ENCODE results near the gene SYT7. TPM values are rescaled to one million over a fixed set of nuclear protein-coding genes. Genes with fewer than 3 reads are reported as not detected.

SYT7 gene
- total and polyA plus RNA-seq, 9 donors: 0.93 to 2.8 (median 2.3) TPM

- Histone ChIP-seq H3K27ac (ENCODE audit: low read length) (no peak overlapping the region), H3K36me3 (ENCODE audit: control insufficient read depth, insufficient read depth, low read length) (no peaks in the 10 kb centered on the region), H3K9me3 (replicated peaks; ENCODE audit: control insufficient read depth, low read depth, low read length) (peaks cover 2% of the 10 kb centered on the region), H3K4me3 (ENCODE audit: low read length) (no peak overlapping the region), H3K27me3 (ENCODE audit: control insufficient read depth, insufficient read depth, low read length) (peaks cover 7% of the 10 kb centered on the region), H3K4me1 (ENCODE audit: control insufficient read depth, insufficient read depth, low read length) (peaks cover 31% of the 10 kb centered on the region)
- DNase-seq: no peak
- WGBS (ENCODE audit: insufficient coverage): 43% methylated on average over 20 of the region's 22 CpGs
Measured at GRCh38 chr11:61609000-61609979, 28.4 kb upstream of the SYT7 start.

- Histone ChIP-seq H3K27me3 (ENCODE audit: control insufficient read depth, insufficient read depth, low read length) (peaks cover 8% of the 10 kb centered on the region), H3K36me3 (ENCODE audit: control insufficient read depth, insufficient read depth, low read length) (no peaks in the 10 kb centered on the region), H3K4me3 (ENCODE audit: low read length) (no peak overlapping the region), H3K9me3 (replicated peaks; ENCODE audit: control insufficient read depth, low read depth, low read length) (peaks cover 2% of the 10 kb centered on the region), H3K27ac (ENCODE audit: low read length) (no peak overlapping the region), H3K4me1 (ENCODE audit: control insufficient read depth, insufficient read depth, low read length) (peaks cover 40% of the 10 kb centered on the region)
- DNase-seq: no peak
- WGBS (ENCODE audit: insufficient coverage): 62% methylated on average over 5 of the region's 14 CpGs
Measured at GRCh38 chr11:61607920-61608599, 27.2 kb upstream of the SYT7 start.

DNA sequence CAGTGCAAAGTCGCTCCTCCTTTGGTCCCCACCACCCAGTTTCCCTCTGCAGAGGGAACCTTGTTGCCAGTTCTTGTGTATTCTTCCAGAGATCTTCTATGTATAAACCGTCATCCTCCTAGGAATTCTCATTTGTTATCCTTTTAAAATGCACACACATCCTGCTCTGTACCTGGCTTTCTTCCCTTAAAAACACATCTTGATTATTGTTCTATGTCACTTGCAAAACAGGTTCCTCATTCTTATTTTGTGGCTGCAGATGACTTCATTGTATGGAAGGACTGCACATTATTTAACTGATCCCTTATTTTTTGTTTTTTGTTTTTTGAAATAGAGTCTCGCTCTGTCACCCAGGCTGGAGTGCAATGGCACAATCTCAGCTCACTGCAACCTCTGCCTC, 26.6 kb upstream of the SYT7 start:
- Histone ChIP-seq H3K4me1 (ENCODE audit: control insufficient read depth, insufficient read depth, low read length) (peaks cover 46% of the 10 kb centered on the region), H3K9me3 (replicated peaks; ENCODE audit: control insufficient read depth, low read depth, low read length) (peaks cover 2% of the 10 kb centered on the region), H3K27me3 (ENCODE audit: control insufficient read depth, insufficient read depth, low read length) (peaks cover 9% of the 10 kb centered on the region), H3K4me3 (ENCODE audit: low read length) (no peak overlapping the region), H3K27ac (ENCODE audit: low read length) (no peak overlapping the region), H3K36me3 (ENCODE audit: control insufficient read depth, insufficient read depth, low read length) (no peaks in the 10 kb centered on the region)
- no peak for DNase-seq
- 51% methylated on average over 2 of the region's 3 CpGs for WGBS (ENCODE audit: insufficient coverage)

- Histone ChIP-seq H3K27ac (ENCODE audit: low read length) (peak overlapping the region; percentile 29), H3K36me3 (ENCODE audit: control insufficient read depth, insufficient read depth, low read length) (no peaks in the 10 kb centered on the region), H3K4me3 (ENCODE audit: low read length) (no peak overlapping the region), H3K27me3 (ENCODE audit: control insufficient read depth, insufficient read depth, low read length) (peaks cover 4% of the 10 kb centered on the region), H3K9me3 (replicated peaks; ENCODE audit: control insufficient read depth, low read depth, low read length) (no peaks in the 10 kb centered on the region), H3K4me1 (ENCODE audit: control insufficient read depth, insufficient read depth, low read length) (peaks cover 34% of the 10 kb centered on the region)
- DNase-seq: no peak
- WGBS (ENCODE audit: insufficient coverage): 67% methylated on average over 3 of the region's 6 CpGs
Measured at GRCh38 chr11:61603667-61604066, 22.8 kb upstream of the SYT7 start.

DNA sequence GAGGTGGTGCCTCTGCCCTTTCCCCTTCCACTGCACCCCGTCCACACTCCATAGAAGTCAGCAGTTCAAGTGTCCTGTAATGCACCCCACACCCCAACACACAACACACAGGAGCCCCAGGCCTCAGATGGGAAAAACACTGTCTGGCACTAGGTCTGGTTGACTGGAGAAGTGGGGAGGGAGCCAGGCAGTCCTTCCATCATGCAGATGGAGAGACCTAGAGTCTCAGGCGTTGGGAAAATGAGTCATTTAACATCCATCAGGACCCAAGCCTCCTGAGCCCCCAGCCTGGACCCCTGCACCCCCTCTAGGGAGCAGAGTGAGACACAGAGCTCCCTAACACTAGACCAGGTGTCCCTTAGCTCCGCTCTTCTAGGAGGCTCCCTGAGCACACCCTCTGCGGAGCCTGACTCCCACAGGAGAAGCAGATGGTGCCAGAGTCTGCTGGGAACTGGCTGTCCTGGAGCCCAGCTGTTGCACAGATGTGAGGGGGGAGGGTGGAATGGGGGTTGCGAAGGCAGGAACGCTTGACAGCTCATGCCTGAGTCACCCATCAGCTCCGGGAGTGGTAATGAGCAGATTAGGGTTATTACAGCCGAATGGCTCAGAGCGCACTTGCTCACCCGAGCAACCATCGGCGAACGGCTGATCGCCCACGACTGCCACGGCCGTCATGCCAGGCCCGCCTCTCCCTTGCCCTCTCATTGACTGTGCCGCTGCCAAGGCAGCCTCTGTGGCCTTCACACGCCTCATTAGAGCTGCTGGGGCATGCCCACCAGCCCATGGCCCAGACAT, 22.1 kb upstream of the SYT7 start:
- peaks cover 4% of the 10 kb centered on the region for H3K27me3 ChIP-seq (ENCODE audit: control insufficient read depth, insufficient read depth, low read length)
- no peaks in the 10 kb centered on the region for H3K36me3 ChIP-seq (ENCODE audit: control insufficient read depth, insufficient read depth, low read length)
- H3K4me1 ChIP-seq (ENCODE audit: control insufficient read depth, insufficient read depth, low read length): peaks cover 37% of the 10 kb centered on the region
- H3K9me3 ChIP-seq (replicated peaks; ENCODE audit: control insufficient read depth, low read depth, low read length): no peaks in the 10 kb centered on the region
- WGBS (ENCODE audit: insufficient coverage): 34% methylated on average over 15 of the region's 20 CpGs
- peak overlapping the region; percentile 29 for H3K27ac ChIP-seq (ENCODE audit: low read length)
- no peak overlapping the region for H3K4me3 ChIP-seq (ENCODE audit: low read length)
- DNase-seq: peak; percentile 75

DNA sequence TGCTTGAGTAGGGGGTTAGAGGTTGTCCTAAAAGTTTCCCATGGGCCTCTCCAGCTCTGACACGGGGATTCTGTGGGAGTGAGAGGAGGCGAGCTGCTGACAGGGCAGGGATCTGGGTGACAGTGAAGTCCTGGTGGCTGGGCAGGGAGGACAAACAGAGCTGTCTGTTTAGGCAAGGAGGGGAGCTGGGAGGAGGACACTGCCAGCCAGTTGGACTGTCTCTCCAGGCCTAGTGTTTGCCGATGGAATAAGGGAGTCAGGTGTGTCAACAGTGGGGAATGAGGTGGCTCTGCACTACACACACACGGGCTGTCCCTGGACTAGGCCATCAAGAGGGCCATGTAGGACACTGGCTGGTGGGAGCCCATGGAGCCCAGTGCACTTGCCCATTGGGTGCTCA, 20.6 kb upstream of the SYT7 start:
- no peak overlapping the region for H3K4me3 ChIP-seq (ENCODE audit: low read length)
- no peak overlapping the region for H3K27ac ChIP-seq (ENCODE audit: low read length)
- peaks cover 4% of the 10 kb centered on the region for H3K27me3 ChIP-seq (ENCODE audit: control insufficient read depth, insufficient read depth, low read length)
- peaks cover 51% of the 10 kb centered on the region for H3K4me1 ChIP-seq (ENCODE audit: control insufficient read depth, insufficient read depth, low read length)
- no peaks in the 10 kb centered on the region for H3K9me3 ChIP-seq (replicated peaks; ENCODE audit: control insufficient read depth, low read depth, low read length)
- no peak for DNase-seq
- WGBS (ENCODE audit: insufficient coverage): 84% methylated on average over 4 of the region's 4 CpGs
- no peaks in the 10 kb centered on the region for H3K36me3 ChIP-seq (ENCODE audit: control insufficient read depth, insufficient read depth, low read length)

DNA sequence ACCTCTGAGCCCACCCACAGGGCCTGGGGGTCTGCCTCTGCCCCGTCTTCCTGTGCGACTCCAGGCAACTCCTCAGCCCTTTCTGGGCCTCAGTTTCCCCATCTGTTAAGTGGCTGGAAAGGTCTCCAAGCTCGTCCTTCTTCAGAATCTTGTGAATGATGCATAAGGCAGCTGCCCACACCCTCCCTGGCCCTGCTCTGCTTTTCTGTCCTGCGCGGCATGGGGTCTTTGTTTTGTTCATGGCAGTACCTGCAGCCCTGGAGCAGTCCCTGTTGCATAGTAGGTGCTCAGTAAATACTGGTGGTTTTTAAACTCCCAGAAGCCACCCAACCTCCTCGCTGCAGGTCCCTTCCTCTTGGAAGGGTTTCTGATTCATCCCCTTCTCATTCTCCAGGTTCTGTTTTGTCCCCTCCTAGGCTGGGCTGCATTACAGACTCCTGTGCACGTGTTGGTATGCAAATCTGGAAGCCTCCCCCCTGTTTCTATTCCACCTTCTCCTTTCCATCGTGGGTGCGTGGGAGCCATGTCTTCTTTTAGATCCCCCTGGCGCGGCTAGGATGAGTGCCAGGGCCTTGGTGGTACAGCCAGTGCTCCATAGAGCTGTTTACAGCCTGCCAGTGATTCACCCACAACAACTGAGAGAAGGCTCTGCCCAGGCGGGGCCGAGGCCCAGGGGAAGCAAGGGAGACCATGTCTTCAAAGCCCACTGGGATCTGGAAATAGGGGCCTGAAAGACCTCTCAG, 19.3 kb upstream of the SYT7 start:
- Histone ChIP-seq H3K36me3 (ENCODE audit: control insufficient read depth, insufficient read depth, low read length) (no peaks in the 10 kb centered on the region), H3K4me3 (ENCODE audit: low read length) (no peak overlapping the region), H3K4me1 (ENCODE audit: control insufficient read depth, insufficient read depth, low read length) (peaks cover 64% of the 10 kb centered on the region), H3K27ac (ENCODE audit: low read length) (no peak overlapping the region), H3K27me3 (ENCODE audit: control insufficient read depth, insufficient read depth, low read length) (peaks cover 6% of the 10 kb centered on the region), H3K9me3 (replicated peaks; ENCODE audit: control insufficient read depth, low read depth, low read length) (no peaks in the 10 kb centered on the region)
- DNase-seq: no peak
- 64% methylated on average over 6 of the region's 13 CpGs for WGBS (ENCODE audit: insufficient coverage)

- 28% methylated on average over 20 of the region's 25 CpGs for WGBS (ENCODE audit: insufficient coverage)
- H3K9me3 ChIP-seq (replicated peaks; ENCODE audit: control insufficient read depth, low read depth, low read length): no peaks in the 10 kb centered on the region
- peaks cover 72% of the 10 kb centered on the region for H3K4me1 ChIP-seq (ENCODE audit: control insufficient read depth, insufficient read depth, low read length)
- DNase-seq: peak; percentile 67
- no peak overlapping the region for H3K4me3 ChIP-seq (ENCODE audit: low read length)
- H3K27ac ChIP-seq (ENCODE audit: low read length): peak overlapping the region; percentile 13
- no peaks in the 10 kb centered on the region for H3K36me3 ChIP-seq (ENCODE audit: control insufficient read depth, insufficient read depth, low read length)
- H3K27me3 ChIP-seq (ENCODE audit: control insufficient read depth, insufficient read depth, low read length): peaks cover 6% of the 10 kb centered on the region
Measured at GRCh38 chr11:61598886-61599868, 18.3 kb upstream of the SYT7 start.

GRCh38 chr11:61598374-61598773, 17.5 kb upstream of the SYT7 start:
- no peaks in the 10 kb centered on the region for H3K36me3 ChIP-seq (ENCODE audit: control insufficient read depth, insufficient read depth, low read length)
- H3K4me1 ChIP-seq (ENCODE audit: control insufficient read depth, insufficient read depth, low read length): peaks cover 67% of the 10 kb centered on the region
- no peak overlapping the region for H3K27ac ChIP-seq (ENCODE audit: low read length)
- H3K27me3 ChIP-seq (ENCODE audit: control insufficient read depth, insufficient read depth, low read length): peaks cover 6% of the 10 kb centered on the region
- DNase-seq: no peak
- no peak overlapping the region for H3K4me3 ChIP-seq (ENCODE audit: low read length)
- H3K9me3 ChIP-seq (replicated peaks; ENCODE audit: control insufficient read depth, low read depth, low read length): no peaks in the 10 kb centered on the region
- 25% methylated on average over 3 of the region's 3 CpGs for WGBS (ENCODE audit: insufficient coverage)
